H1 (cell line): ENCODE data around the gene MS4A3. TPM values are rescaled to one million over a fixed set of nuclear protein-coding genes. Genes with fewer than 3 reads are reported as not detected.

Experiments
- CTCF ChIA-PET: fragments of 300-600 bp; sonication (Branson Sonifier 250); formaldehyde crosslinking; loops from one replicate; lab custom pipeline; 2021; ENCODE audit not compliant: partially characterized antibody; lab: Charles Lee
- POLR2A ChIA-PET: fragments of 300-600 bp; sonication (Branson Sonifier 250); formaldehyde crosslinking; loops from one replicate; lab custom pipeline; 2021; ENCODE audit warnings: inconsistent platforms; ENCODE audit not compliant: partially characterized antibody; lab: Charles Lee
- DNase-seq, 2 experiments: peaks; one replicate each; pipeline versions ENCODE4 v3.0.0 to v3.0.0-alpha.2; 2010 to 2022; ENCODE audit warnings: low spot score in 2 of 2, low read depth in 1 of 2, mixed read lengths in 1 of 2
- FAIRE-seq: peaks from 2 replicates; lab custom pipeline; 2011; peaks lifted over from hg19 to GRCh38; lab: Jason Lieb, UNC
- H2AFZ ChIP-seq: 2 replicates; pipeline ENCODE4 v1.8.1; 2012; ENCODE audit warnings: low read length, inconsistent platforms
- H2AK5ac ChIP-seq: 2 replicates; pipeline ENCODE4 v1.6.1; 2013; ENCODE audit warnings: low read depth, low read length
- H2BK120ac ChIP-seq: replicated peaks from 2 replicates; pipeline ENCODE3; 2013; ENCODE audit warnings: low read depth, low read length, inconsistent platforms
- H2BK12ac ChIP-seq: 2 replicates; pipeline ENCODE4 v1.6.1; 2013; ENCODE audit warnings: low read depth, low read length
- H2BK15ac ChIP-seq: 2 replicates; pipeline ENCODE4 v1.6.1; 2013; ENCODE audit warnings: low read length
- H2BK20ac ChIP-seq: 2 replicates; pipeline ENCODE4 v1.6.1; 2013; ENCODE audit warnings: low read length
- H2BK5ac ChIP-seq: 2 replicates; pipeline ENCODE4 v1.6.1; 2013; ENCODE audit warnings: low read depth, low read length
- H3K14ac ChIP-seq: 2 replicates; pipeline ENCODE4 v1.6.1; 2013; ENCODE audit warnings: inconsistent platforms; ENCODE audit not compliant: insufficient read length
- H3K18ac ChIP-seq: 2 replicates; pipeline ENCODE4 v1.6.1; 2013; ENCODE audit warnings: low read length; ENCODE audit errors: extremely low read depth
- H3K23ac ChIP-seq: 2 replicates; pipeline ENCODE4 v1.6.1; 2013; ENCODE audit warnings: inconsistent platforms; ENCODE audit not compliant: insufficient read length
- H3K23me2 ChIP-seq: 2 replicates; pipeline ENCODE4 v1.6.1; 2013; ENCODE audit warnings: low read depth, low read length
- H3K27ac ChIP-seq: 2 replicates; pipeline ENCODE4 v1.6.1; 2011; ENCODE audit warnings: low read depth, low read length, inconsistent platforms
- H3K27me3 ChIP-seq, 4 experiments: replicated peaks in 1 of 4; 1 replicate in 1 of 4; 2 replicates in 3 of 4; pipeline versions ENCODE4 v1.6.1 to v1.8.1; 2011 to 2013; ENCODE audit warnings: low read length in 3 of 4, mild to moderate bottlenecking in 3 of 4, inconsistent platforms in 2 of 4, mixed read lengths in 2 of 4, moderate library complexity in 1 of 4; ENCODE audit not compliant: control insufficient read depth in 3 of 4, insufficient read depth in 3 of 4; ENCODE audit errors: extremely low read depth in 1 of 4
- H3K36me3 ChIP-seq, 4 experiments: 2 replicates each; pipeline versions ENCODE4 v1.6.1 to v1.8.1; 2011 to 2013; ENCODE audit warnings: mild to moderate bottlenecking in 4 of 4, low read length in 3 of 4, moderate library complexity in 2 of 4, control low read depth in 1 of 4, inconsistent platforms in 1 of 4; ENCODE audit not compliant: insufficient read depth in 4 of 4, control insufficient read depth in 2 of 4
- H3K4ac ChIP-seq: replicated peaks from 2 replicates; pipeline ENCODE3; 2013; ENCODE audit warnings: low read length, low read depth, mixed read lengths, inconsistent platforms; ENCODE audit not compliant: insufficient read length
- H3K4me1 ChIP-seq, 4 experiments: replicated peaks in 1 of 4; 1 replicate in 1 of 4; 2 replicates in 3 of 4; pipeline versions ENCODE4 v1.6.1 to v1.8.1; 2011 to 2013; ENCODE audit warnings: low read length in 3 of 4, inconsistent platforms in 2 of 4, mixed read lengths in 1 of 4; ENCODE audit not compliant: insufficient read depth in 4 of 4, control insufficient read depth in 3 of 4
- H3K4me2 ChIP-seq, 2 experiments: 2 replicates each; pipeline versions ENCODE4 v1.6.1 to v1.8.1; 2011 to 2013; ENCODE audit warnings: low read depth in 2 of 2, low read length in 2 of 2, control low read depth in 1 of 2, inconsistent platforms in 1 of 2, mild to moderate bottlenecking in 1 of 2; ENCODE audit not compliant: insufficient read depth in 1 of 2
- H3K4me3 ChIP-seq, 4 experiments: fragments of 200-600, 300-600 bp in 1 of 4; sonication (generic), shearing (Covaris generic), sonication (Bioruptor Twin) in 1 of 4; 2 replicates each; pipeline versions ENCODE4 v1.5.1 to v1.8.1; 2011 to 2016; ENCODE audit warnings: low read length in 4 of 4, low read depth in 3 of 4, control low read depth in 2 of 4, inconsistent platforms in 2 of 4, mild to moderate bottlenecking in 2 of 4, mixed read lengths in 1 of 4, moderate library complexity in 1 of 4; ENCODE audit not compliant: insufficient read depth in 2 of 4; ENCODE audit errors: extremely low read depth in 1 of 4
- H3K56ac ChIP-seq: replicated peaks from 2 replicates; pipeline ENCODE3; 2013; ENCODE audit warnings: low read depth, mild to moderate bottlenecking, mixed read lengths, low read length, inconsistent platforms; ENCODE audit not compliant: insufficient read length
- H3K79me1 ChIP-seq: 2 replicates; pipeline ENCODE4 v1.6.1; 2013; ENCODE audit warnings: low read depth, low read length, control low read depth
- H3K79me2 ChIP-seq, 2 experiments: 2 replicates each; pipeline versions ENCODE4 v1.6.1 to v1.8.1; 2012 to 2013; ENCODE audit warnings: low read length in 2 of 2, mild to moderate bottlenecking in 2 of 2, inconsistent platforms in 1 of 2; ENCODE audit not compliant: insufficient read depth in 2 of 2, control insufficient read depth in 1 of 2
- H3K9ac ChIP-seq, 4 experiments: replicated peaks in 1 of 4; 1 replicate in 1 of 4; 2 replicates in 3 of 4; pipeline versions ENCODE4 v1.6.1 to v1.8.1; 2011 to 2013; ENCODE audit warnings: low read depth in 3 of 4, low read length in 3 of 4, control low read depth in 2 of 4, mild to moderate bottlenecking in 2 of 4, moderate library complexity in 2 of 4, inconsistent platforms in 1 of 4; ENCODE audit errors: extremely low read depth in 1 of 4
- H3K9me3 ChIP-seq, 2 experiments: 2 replicates each; pipeline versions ENCODE4 v1.6.1 to v1.8.1; 2012 to 2013; ENCODE audit warnings: mild to moderate bottlenecking in 2 of 2, moderate library complexity in 2 of 2, control low read depth in 1 of 2, inconsistent platforms in 1 of 2, low read depth in 1 of 2, low read length in 1 of 2, mixed read lengths in 1 of 2; ENCODE audit not compliant: insufficient read depth in 2 of 2
- H4K20me1 ChIP-seq, 2 experiments: replicated peaks in 1 of 2; 2 replicates each; pipeline versions ENCODE3 to v1.8.1; 2011 to 2013; ENCODE audit warnings: inconsistent platforms in 2 of 2, low read length in 2 of 2, mild to moderate bottlenecking in 1 of 2; ENCODE audit not compliant: insufficient read depth in 2 of 2, control insufficient read depth in 1 of 2
- H4K5ac ChIP-seq: 2 replicates; pipeline ENCODE4 v1.6.1; 2013; ENCODE audit warnings: low read length, low read depth, mixed read lengths, inconsistent platforms; ENCODE audit not compliant: insufficient read length
- H4K8ac ChIP-seq: 2 replicates; pipeline ENCODE4 v1.8.0; 2013; ENCODE audit warnings: mild to moderate bottlenecking, moderate library complexity, low read length, inconsistent platforms; ENCODE audit not compliant: insufficient read depth; ENCODE audit errors: extremely low read depth
- H4K91ac ChIP-seq: replicated peaks from 2 replicates; pipeline ENCODE3; 2013; ENCODE audit warnings: low read length, mixed read lengths, inconsistent platforms; ENCODE audit not compliant: insufficient read length
- ATF2 ChIP-seq: IDR thresholded peaks from 2 replicates; pipeline ENCODE4 v1.6.1; 2012; ENCODE audit warnings: low read length, inconsistent platforms
- CBX8 ChIP-seq: fragments of 300-800, 300-1000 bp; sonication (generic); IDR thresholded peaks from 2 replicates; pipeline ENCODE4 v1.7.1; 2016; ENCODE audit warnings: low read depth, low read length, borderline replicate concordance
- FOSL1 ChIP-seq: IDR thresholded peaks from 2 replicates; pipeline ENCODE4 v1.6.1; 2011; ENCODE audit warnings: mild to moderate bottlenecking, low read depth, low read length, moderate library complexity; ENCODE audit not compliant: insufficient read depth
- HDAC2 ChIP-seq, 2 experiments: fragments of 300-600 bp in 1 of 2; sonication (generic) in 1 of 2; IDR thresholded peaks; 2 replicates each; pipeline ENCODE4 v1.6.1; 2011 to 2012; ENCODE audit warnings: low read depth in 2 of 2, low read length in 2 of 2, mild to moderate bottlenecking in 2 of 2, moderate library complexity in 2 of 2, borderline replicate concordance in 1 of 2, inconsistent platforms in 1 of 2
- PHF8 ChIP-seq: fragments of 200-600 bp; sonication (generic); conservative IDR thresholded peaks from 2 replicates; pipeline ENCODE4 v1.7.1; 2012; ENCODE audit warnings: low read depth, mild to moderate bottlenecking, inconsistent platforms, low read length, moderate library complexity
- POLR2AphosphoS5 ChIP-seq: IDR thresholded peaks from 2 replicates; pipeline ENCODE4 v1.6.1; 2011; ENCODE audit warnings: low read depth, low read length
- RXRA ChIP-seq: IDR thresholded peaks from 2 replicates; pipeline ENCODE4 v1.6.1; 2011; ENCODE audit warnings: low read depth, mild to moderate bottlenecking, low read length, moderate library complexity; ENCODE audit not compliant: insufficient read depth
- SAP30 ChIP-seq: fragments of 300-600 bp; sonication (generic); IDR thresholded peaks from 2 replicates; pipeline ENCODE4 v1.7.1; 2012; ENCODE audit warnings: low read length, moderate library complexity, mild to moderate bottlenecking, inconsistent platforms; ENCODE audit not compliant: insufficient read depth, insufficient replicate concordance
- SIRT6 ChIP-seq: IDR thresholded peaks from one replicate; pipeline ENCODE4 v1.7.1; 2012; ENCODE audit warnings: low read length, inconsistent platforms
- SP4 ChIP-seq: IDR thresholded peaks from 2 replicates; pipeline ENCODE4 v1.6.1; 2012; ENCODE audit warnings: low read length, inconsistent platforms
- SRF ChIP-seq: IDR thresholded peaks from 2 replicates; pipeline ENCODE4 v1.6.1; 2011; ENCODE audit warnings: mild to moderate bottlenecking, low read depth, low read length, moderate library complexity
- TAF1 ChIP-seq: IDR thresholded peaks from 2 replicates; pipeline ENCODE4 v1.6.1; 2011; ENCODE audit warnings: mild to moderate bottlenecking, low read depth, low read length
- TEAD4 ChIP-seq: IDR thresholded peaks from 2 replicates; pipeline ENCODE4 v1.6.1; 2012; ENCODE audit warnings: low read depth, low read length, inconsistent platforms, mixed read lengths
- WGBS, 2 experiments: shearing (Covaris generic) in 1 of 2; methylation state at CpG; one replicate each; pipeline versions ENCODE4 v1.1.6 to v1.1.7; 2013 to 2015; ENCODE audit warnings: low lambda C conversion rate in 2 of 2, mixed read lengths in 2 of 2, inconsistent platforms in 1 of 2, low coverage in 1 of 2, missing lambda C conversion rate in 1 of 2; ENCODE audit not compliant: insufficient replicate concordance in 2 of 2, insufficient coverage in 1 of 2, insufficient read length in 1 of 2; ENCODE audit errors: extremely low coverage in 1 of 2, missing lambda C conversion rate in 1 of 2; 5-methylcytosine and 5-hydroxymethylcytosine counted together
- polyA plus RNA-seq, 7 experiments: library from polyadenylated mRNA; depleted of rRNA in 3 of 7; stranded (reverse) in 5 of 7; unstranded in 2 of 7; fragments of >200 nt in 5 of 7; fragments of 200-250 nt in 2 of 7; gene quantifications; 1 replicate in 5 of 7; 2 replicates in 1 of 7; 4 replicates in 1 of 7; pipeline versions ENCODE4 v1.2.1 to v1.2.3, GENCODE V29; 2011 to 2013; ENCODE audit warnings: missing spikeins in 2 of 7, mixed read lengths in 2 of 7
- total RNA-seq: library from RNA; stranded (reverse); fragmentation: NEBNext Ultra II Directional; extraction: Animal tissue kit (Norgen Biotek cat#: 25700); gene quantifications from 2 replicates; pipeline ENCODE4 v1.2.1, GENCODE V29; 2021

Gene MS4A3
- total and polyA plus RNA-seq, 2 of the 8 experiments (the other 6 are each of a cell fraction or from before 2014, with no cell fraction given) = not detected

GRCh38 chr11:60077981-60078380 is 21.5 kb downstream of the MS4A3 start:
- H3K9ac ChIP-seq = no peak overlapping the region
- no peak overlapping the region for H3K56ac ChIP-seq
- H3K18ac ChIP-seq = no peak overlapping the region
- ChIA-PET POLR2A (no interaction called here), CTCF (interaction anchor here (1.4 kb wide), 1 partner anchor 285 kb away, joined by 3 read pairs; no protein-coding TSS in a partner anchor)
- H2BK5ac ChIP-seq = no peak overlapping the region
- WGBS, 2 experiments = 93% methylated on average over 1 of the region's 1 CpG; no CpG with 5 or more reads in 1 of the 2 experiments
- no peaks in the 10 kb centered on the region for H3K23me2 ChIP-seq
- H4K20me1 ChIP-seq = no peaks in the 10 kb centered on the region
- H3K27ac ChIP-seq = no peak overlapping the region
- no peak overlapping the region for H3K4me2 ChIP-seq
- no peak overlapping the region for H2BK15ac ChIP-seq
- H3K27me3 ChIP-seq = no peaks in the 10 kb centered on the region
- H3K36me3 ChIP-seq = peaks cover 0 to 2% (median 0%) of the 10 kb centered on the region in 4 experiments; a peak in 1 of 8 replicates
- H3K4me1 ChIP-seq = no peaks in the 10 kb centered on the region
- DNase-seq (no peak), FAIRE-seq (no peak)
- no peaks in the 10 kb centered on the region for H3K79me1 ChIP-seq
- no peaks in the 10 kb centered on the region for H3K79me2 ChIP-seq
- no peak overlapping the region for H4K5ac ChIP-seq
- H3K4me3 ChIP-seq = no peak overlapping the region
- H4K8ac ChIP-seq = no peak overlapping the region
- no peak overlapping the region for H2BK120ac ChIP-seq
- no peak overlapping the region for H3K4ac ChIP-seq
- H4K91ac ChIP-seq = no peak overlapping the region
- H3K14ac ChIP-seq = no peak overlapping the region
- H3K23ac ChIP-seq = no peak overlapping the region
- H2AFZ ChIP-seq = no peak overlapping the region
- no peak overlapping the region for H2BK12ac ChIP-seq
- H2BK20ac ChIP-seq = no peak overlapping the region
- no peak overlapping the region for H2AK5ac ChIP-seq
- peaks cover 0 to 13% of the 10 kb centered on the region in 2 experiments; a peak in 1 of 4 replicates for H3K9me3 ChIP-seq
- no peak for TF ChIP-seq TAF1
- no peak for TF ChIP-seq CBX8
- TF ChIP-seq TEAD4 = no peak
- no peak for TF ChIP-seq HDAC2 (IDR thresholded peaks at IDR 0.05; ENCODE audit: borderline replicate concordance in 1 of 2, low read depth in 2 of 2, low read length in 2 of 2)
- no peak for TF ChIP-seq PHF8
- TF ChIP-seq SRF = no peak
- no peak for TF ChIP-seq ATF2
- TF ChIP-seq SIRT6 = no peak
- TF ChIP-seq POLR2AphosphoS5 = no peak
- TF ChIP-seq SAP30 = no peak
- TF ChIP-seq RXRA = no peak
- TF ChIP-seq FOSL1 = no peak
- no peak for TF ChIP-seq SP4
